IPS-18c (cell line): ENCODE data around the gene TRIM47.
A peak's percentile ranks its signal among the peaks of the same experiment; 100 is the strongest.
"Not testable (repeated sequence)": the region's sequence is repeated elsewhere in the genome, so short reads cannot be mapped to it uniquely, and the experiment has no call there.

Experiments used
- H3K4me3 ChIP-seq: 2 replicates; pipeline ENCODE4 v1.7.0; 2013; ENCODE audit warnings: low read depth, mild to moderate bottlenecking, low read length, moderate library complexity; ENCODE audit not compliant: insufficient read depth
- H3K9me3 ChIP-seq: one replicate; pipeline ENCODE4 v1.6.1; 2013; ENCODE audit warnings: mild to moderate bottlenecking, low read length, moderate library complexity; ENCODE audit not compliant: control insufficient read depth, insufficient read depth

Gene TRIM47

DNA sequence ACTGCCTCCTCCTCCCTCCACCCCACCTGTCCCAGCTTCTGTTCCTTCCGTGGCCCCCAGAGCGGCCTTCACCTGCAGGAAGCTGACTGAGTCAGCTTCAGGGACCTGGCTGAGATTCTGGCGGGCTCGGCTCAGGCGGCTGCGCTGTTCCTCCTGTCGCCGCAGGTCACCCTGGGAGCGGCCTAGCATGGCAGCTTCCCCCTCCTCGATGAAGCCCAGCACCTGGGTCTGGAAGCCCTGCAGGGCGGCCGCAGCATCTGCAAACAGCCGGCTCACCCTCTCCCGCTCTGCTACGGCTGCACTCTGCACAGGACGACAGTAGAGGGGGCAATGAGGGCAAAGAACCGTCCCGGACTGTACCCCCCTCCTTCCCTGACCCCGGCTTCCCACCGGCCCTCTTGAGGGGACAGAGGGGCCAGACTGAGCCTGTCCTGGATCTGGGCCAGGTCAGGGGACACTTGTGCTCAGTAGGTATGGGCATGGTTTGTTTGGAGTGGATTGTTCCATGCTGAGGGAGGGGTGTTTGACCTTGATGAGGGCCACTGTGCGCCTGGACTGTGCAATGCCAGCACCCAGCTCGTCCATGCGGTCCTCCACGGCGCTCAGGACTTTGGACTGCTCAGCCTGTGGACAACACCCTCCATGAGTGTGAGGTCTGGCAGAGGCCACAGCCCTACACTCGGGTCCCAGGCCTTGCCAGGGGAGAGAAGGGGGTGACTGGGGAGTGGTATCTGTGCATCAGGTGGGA lies 2.0 kb downstream of the TRIM47 start:
- H3K9me3 ChIP-seq, result no peaks in the 10 kb centered on the region
- H3K4me3 ChIP-seq, result peak overlapping the region; percentile 61; the same call in 1 of the 2 replicates

DNA sequence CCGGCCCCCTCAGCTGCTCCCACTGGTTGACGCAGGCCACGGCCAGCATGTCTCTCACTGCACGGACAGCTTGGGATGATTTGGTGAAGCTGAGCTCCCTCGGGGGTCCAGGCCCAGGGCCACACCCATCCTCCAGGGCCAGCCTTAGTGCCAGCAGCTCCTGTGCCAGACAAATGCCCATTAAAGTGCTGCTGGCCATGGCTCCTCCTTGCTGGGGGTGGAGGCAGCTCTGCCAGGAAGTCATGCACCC lies 2.5 kb downstream of the TRIM47 start:
- Histone ChIP-seq H3K4me3 (no peak overlapping the region), H3K9me3 (no peaks in the 10 kb centered on the region)

DNA sequence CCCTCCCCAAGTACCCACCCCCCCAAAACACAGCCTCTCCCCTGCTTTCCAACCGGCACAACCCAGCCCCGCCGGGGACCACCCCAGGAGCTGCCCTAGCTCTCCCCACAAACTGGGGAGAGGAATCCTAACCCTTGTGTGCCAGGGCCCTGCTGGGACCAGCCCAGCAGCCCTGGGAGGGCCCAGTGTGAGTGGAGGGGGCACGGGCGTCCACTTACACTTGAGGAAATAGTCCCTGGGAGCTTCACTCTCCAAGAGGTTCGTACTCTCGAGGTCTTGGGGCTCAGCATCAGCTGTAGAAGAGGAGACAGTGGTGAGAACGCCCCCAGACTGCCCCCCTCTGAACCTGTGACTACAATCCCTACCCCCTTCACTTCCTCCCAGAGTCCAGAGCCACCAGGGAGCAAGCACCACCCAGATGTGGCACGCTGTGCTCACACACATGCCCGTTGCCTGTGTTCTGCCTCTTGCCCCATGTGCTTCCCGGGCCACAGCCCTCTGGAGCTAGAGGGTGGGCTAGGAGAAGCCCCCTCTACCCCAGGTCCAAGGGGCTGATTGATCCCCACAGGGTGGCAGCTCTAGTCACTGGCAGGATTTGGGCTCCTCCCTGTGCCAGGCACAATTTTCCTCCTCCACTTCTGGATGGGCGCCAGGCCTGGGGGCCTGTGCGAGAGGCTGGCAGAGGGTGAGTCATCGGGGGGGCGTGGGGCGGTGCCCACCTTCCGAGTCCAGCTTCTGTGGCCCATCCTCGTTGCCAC lies 3.0 kb downstream of the TRIM47 start:
- Histone ChIP-seq H3K9me3 (no peaks in the 10 kb centered on the region), H3K4me3 (no peak overlapping the region)

DNA sequence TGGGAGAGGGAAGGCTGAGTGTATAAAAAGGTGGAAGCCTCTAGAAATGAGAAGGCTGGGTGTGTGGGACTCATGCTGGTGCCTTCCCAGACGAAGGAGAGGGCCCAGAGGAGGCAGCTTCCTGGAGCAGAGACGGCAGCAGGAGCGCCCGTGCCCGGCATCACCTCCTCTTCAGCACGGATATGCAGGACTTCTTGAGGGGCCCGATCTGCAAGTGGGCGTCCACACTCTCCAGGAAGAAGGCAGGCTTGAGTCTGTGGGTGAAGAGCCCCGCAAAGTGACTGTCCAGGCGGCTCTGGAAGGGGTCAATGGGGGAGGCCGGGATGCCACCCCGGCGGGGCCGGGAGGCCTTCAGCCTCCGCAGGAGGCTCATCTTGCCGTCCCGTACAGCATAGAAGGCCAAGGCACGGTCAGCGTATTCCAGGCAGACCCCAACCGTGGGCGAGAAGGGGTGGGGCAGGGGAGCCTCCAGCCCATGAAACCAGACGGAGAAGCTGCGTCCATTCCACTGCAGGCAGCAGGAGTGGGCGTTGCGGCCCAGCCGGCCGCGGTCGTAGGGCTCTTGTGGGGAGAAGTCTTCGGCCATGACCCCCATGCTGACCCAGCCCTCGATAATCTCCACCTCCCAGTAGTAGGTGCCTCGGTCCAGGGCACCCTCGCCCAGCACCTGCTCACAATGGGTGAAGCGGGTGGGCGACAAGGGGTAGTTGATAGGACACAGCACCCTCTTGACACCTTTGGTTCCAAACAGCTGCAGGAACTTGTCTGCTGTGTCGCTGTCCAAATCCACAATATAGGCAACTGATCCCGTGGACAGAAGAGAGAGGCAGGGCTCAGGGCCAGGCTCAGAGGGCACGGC lies 3.8 kb downstream of the TRIM47 start:
- Histone ChIP-seq H3K4me3 (no peak overlapping the region), H3K9me3 (no peaks in the 10 kb centered on the region)

DNA sequence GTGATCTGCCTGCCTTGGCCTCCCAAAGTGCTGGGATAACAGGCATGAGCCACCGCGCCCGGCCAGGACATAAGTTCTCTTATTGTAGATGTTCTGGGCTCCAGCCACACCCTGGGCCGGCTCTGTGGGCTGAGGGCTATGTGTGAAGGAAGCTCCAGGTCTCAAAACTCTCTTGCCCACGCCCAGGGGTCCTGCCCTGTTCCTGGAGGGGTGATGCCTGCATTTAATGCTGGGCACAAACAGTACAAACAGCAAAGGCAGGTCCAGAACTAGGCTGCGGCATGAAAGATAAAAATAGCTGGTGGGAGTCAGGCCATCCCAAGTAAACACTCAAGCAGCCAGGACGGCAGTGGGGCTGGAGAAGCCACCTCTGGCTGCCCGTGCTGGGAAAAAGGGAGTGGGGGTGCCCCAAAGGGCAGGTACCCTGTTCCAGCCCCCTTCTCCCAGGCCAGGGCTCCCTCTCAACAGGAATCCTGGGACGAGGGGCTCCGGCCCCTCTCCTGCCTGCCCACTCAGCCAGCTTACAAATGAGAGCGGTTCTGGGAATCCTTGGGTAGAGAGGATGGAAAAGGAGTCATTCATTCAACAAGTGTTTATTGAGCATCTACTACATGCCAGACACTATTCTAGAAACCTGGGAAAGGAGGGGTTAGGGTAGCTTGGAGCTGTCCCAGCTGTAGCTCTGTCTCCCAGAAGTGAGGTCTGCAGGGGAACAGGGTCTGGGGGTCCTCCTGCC lies 4.6 kb downstream of the TRIM47 start:
- H3K9me3 ChIP-seq, result no peaks in the 10 kb centered on the region
- H3K4me3 ChIP-seq, result no peak overlapping the region

DNA sequence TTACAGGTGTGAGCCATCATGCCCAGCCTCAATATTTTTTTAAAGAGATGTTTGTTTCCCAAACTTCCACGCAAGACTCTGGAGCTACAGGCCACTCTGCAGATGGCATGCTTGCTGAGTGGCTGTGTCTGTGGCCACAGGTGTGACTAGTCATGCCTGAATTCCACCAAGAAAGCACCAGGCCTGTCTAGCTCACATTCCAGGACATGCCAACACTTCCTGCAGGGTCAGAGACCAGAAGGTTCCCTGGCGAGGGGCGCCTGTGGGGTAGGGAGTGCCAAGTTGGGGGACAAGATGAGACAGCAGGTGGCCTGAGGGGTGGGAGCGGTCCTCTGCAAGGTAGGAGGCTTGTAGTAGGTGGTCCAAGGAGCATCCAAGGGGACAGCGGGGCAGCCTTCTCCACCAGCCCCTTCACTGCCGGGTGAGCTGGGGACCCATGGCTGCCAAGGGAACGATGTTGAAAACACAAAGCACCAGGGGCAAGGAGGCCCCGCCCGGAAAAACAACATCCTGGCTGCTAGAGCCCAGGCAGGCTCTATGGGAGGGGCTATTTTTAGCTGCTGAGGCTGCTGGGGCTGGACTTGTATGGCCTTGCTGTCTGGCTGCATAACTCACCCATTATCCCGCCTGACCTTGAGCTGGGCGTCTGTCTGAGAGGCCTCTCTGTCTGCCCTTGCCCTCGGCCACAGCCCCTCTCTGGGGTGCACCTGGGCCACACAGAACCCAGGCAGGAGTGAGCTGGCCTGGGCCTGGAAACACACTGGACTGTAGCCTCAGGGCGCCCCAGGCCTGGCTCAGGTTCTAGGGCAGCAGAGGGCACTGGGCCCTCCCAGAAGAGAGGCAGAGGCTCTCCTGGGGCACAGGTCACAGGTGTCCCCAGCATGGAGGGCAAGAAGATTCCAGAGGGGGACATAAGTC lies 5.7 kb downstream of the TRIM47 start:
- Histone ChIP-seq H3K9me3 (no peaks in the 10 kb centered on the region), H3K4me3 (no peak overlapping the region)

DNA sequence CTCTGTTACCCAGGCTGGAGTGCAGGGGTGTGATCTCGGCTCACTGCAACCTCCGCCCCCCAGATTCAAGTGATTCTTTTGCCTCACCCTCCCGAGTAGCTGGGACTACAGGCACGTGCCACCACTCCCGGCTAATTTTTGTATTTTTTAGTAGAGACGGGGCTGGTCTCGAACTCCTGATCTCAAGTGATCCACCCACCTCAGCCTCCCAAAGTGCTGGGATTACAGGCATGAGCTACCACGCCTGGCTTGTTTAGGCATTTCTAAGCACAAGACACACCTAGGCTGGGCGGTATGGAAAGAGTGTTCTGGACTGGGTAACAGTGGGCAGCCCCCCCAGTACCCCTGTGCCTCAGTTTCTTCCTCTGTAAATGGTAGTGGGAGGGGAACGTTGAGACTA lies 8.2 kb downstream of the TRIM47 start:
- H3K9me3 ChIP-seq, H3K4me3 ChIP-seq: not testable (repeated sequence)

DNA sequence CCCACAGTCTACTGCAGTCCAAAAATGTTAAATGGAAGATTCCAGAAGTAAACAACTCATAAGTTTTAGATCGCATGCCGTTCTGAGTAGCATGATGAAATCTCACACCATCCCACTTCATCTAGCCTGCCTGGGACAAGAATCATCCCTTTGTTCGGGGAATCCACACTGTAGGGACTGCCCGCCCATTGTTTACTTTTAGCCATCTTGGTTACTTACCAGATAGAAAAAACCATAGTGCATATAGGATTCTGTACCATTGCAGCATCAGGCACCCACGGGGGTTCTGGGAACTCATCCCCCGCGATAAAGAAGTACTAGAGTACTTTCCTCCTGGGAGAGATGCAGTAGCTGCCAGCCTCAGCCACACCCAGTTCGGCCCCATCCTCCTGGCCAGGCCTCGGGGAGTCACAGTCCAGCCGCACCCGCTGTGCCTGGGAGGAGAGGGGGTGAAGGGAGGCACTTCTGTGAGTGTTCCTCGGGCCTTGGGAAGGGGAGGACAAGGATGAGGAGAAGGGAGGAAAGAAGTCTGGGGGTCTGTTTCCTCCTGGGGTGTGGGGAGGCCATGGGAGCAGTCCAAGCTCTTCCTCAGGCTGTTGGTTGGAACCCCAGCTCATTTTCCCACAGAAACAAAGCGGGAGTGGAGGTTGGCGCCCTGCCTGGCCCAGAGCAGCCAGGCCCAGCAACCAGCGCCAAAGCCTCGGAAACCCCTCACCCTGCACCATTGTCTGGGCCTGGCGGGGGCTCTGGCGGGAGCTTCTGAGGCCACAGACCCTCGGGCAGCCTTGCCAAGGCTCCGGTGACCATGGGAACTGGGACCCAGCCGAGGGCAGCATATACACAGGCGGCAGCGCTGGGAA lies 8.9 kb downstream of the TRIM47 start:
- Histone ChIP-seq H3K4me3 (no peak overlapping the region), H3K9me3 (no peaks in the 10 kb centered on the region)

DNA sequence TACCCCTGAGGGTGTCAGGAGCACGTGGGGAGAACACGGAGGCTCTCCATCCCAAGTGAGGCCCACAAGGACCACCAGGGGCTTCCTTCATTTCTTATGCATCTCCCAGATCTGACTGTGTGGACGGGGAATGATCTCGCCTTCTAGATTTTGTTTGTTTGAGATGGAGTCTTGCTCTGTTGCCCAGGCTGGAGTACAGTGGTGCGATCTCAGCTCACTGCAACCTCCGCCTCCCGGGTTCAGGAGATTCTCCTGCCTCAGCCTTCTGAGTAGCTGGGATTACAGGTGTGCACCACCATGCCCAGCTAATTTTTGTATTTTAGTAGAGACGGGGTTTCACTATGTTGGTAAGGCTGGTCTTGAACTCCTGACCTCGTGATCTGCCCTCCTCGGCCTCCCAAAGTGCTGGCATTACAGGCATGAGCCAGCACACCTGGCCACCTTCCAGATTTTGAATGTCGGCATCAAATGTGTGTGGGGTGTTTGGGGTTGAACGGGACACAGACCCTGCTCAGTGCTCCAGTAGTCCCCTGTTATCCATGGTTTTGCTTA lies 9.6 kb downstream of the TRIM47 start:
- H3K9me3 ChIP-seq, H3K4me3 ChIP-seq: not testable (repeated sequence)

DNA sequence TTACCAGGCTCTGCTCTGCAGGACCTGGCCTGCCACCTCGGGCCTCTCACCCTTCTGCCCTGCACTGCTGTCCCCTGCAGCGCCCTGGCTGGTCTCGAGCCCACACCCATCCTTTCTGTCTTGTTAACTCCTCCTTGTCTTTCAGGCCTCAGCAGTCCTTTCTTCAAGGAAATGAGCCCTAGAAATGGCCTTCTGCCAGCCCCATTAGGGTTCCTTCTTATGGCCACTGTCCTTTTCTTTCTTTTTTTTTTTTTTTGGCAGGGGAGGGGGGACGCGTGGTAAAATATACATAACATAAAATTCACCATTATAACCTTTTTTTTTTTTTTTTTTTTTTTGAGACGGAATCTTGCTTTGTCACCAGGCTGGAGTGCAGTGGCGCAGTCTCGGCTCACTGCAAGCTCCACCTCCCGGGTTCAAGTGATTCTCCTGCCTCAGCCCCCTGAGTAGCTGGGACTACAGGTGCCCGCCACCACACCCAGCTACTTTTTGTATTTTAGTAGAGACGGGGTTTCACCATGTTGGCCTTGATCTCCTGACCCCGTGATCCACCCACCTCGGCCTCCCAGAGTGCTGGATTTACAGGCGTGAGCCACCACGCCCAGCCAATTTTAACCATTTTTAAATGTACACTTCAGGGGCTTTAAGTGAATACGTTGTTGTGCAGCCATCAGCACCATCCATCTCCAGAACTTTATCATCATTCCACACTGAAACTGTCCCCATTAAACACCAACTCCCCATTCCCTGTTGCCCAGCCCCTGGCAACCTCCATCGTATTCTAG lies 12.8 kb downstream of the TRIM47 start:
- H3K9me3 ChIP-seq, H3K4me3 ChIP-seq: not testable (repeated sequence)

DNA sequence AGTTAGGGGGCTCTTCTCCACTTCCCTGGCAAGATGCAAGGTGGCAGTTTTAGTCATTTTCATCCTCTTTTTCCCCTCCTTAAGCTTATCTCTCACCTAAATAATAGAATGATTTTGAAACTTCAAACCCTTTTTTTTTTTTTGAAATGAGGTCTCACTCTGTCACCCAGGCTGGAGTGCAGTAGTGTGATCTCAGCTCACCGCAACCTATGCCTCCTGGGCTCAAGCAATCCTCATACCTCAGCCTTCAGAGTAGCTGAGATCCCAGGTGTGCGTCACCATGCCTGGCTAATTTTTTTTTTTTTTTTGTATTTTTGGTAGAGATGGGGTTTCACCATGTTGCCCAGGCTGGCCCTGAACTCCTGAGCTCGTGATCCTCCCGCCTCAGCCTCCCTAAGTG lies 13.5 kb downstream of the TRIM47 start:
- not testable (repeated sequence) for H3K4me3 ChIP-seq, H3K9me3 ChIP-seq

DNA sequence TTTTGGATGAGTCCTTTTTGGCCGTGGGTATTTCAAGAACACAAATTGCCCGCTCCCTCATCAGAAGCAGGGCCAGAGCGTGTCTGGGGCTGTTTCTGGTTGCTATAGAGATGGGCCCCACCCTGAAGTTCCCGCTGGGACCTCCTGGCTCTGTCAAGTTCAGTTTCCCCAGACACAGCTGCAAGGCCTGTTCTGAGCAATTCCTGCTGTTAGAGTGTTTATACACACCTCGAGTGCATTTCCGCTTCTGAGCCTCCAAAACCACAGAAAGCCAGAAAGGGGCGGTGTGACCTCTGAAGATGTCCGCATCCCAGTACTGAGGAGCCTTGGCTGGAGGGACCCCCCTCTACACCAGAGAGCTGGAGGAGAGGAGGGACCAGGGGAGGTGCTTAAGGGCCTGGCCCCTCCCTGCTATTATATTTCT lies 13.9 kb downstream of the TRIM47 start:
- no peak overlapping the region for H3K4me3 ChIP-seq

DNA sequence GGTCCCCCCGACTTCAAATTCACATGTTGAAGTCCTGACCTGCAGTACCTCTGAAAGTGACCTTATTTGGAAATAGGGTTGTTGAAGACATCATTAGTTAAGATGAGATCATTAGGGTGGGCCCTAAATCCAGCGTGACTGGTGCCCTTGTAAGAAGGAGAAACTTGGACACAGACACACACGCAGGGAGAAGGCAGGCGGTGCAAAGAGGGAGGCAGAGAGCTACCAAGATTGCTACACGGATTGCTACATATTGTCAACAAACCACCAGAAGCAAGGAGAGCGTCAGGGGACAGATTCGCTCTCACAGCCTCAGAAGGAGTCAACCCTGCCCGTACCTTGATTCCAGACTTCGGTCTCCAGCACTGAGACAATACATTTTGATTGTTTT lies 16.5 kb downstream of the TRIM47 start:
- no peak overlapping the region for H3K4me3 ChIP-seq
- H3K9me3 ChIP-seq, result no peaks in the 10 kb centered on the region

More for the DNA sequence above, 13.9 kb downstream of the TRIM47 start:
- no peaks in the 10 kb centered on the region for H3K9me3 ChIP-seq

DNA sequence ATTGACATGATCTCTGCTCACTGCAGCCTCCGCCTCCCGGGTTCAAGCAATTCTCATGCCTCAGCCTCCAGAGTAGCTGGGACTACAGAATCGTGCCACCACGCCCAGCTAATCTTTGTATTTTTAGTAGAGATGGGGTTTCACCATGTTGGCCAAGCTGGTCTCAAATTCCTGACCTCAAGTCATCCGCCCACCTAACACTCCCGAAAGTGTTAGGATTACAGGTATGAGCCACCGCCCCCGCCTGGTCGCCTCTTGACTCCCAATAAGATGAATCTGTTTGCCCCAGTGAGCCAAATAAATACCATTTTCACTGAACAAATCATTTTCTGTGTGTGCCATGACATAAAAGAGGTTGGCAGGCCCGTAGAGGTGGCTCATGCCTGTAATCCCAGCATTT lies 19.0 kb downstream of the TRIM47 start:
- not testable (repeated sequence) for H3K4me3 ChIP-seq, H3K9me3 ChIP-seq
